ENCODE measurements around the gene MINDY4B. TPM values are rescaled to one million over a fixed set of nuclear protein-coding genes. Genes with fewer than 3 reads are reported as not detected.

The MINDY4B gene
- total RNA-seq, 1 donor from 2014 or later, result not detected

DNA sequence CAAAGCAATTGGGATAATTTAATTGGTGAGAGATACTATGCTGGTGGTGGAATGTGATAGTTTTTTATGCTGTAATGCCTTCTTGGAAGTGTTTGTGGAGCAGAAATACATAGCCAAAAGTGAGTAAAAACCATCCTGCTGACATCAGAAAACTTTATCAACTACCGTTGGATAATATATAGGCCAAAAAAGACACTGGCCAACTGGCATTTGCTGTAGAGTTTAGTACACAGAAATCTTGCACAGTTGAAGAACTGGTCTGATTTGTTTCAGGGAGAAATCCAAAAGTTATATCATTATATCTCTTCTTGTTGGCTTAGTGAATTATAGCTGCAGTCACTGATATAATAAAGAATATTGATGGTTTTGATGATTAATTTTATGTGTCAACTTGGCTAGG is 507 bp upstream of the MINDY4B start:
- DNase-seq (no peak), ATAC-seq (ENCODE audit: poor library complexity) (no peak)
- intact Hi-C loops (cut with DNase I), result no loop called here

DNA sequence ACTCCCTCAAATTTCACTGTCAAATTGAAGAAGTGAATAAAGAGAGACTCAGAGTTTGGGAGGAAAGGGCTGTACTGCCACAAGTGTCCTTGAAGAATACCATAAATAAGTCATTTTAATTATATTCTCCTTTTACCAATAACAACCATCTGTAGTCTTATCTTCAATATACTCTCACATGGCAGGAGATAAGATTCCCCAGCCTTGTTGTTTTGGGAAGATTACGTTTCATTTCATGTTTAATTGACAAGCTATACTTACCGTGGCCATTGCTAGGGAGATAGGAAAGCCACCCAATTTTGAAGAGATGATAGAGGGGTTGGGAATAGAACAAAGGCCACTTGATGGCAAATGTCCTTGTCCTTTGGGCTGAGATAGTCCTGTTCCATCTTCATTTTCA is 2.3 kb downstream of the MINDY4B start:
- intact Hi-C loops (cut with DNase I), result no loop called here
- no peak for DNase-seq
- no peak for ATAC-seq (ENCODE audit: poor library complexity)

DNA sequence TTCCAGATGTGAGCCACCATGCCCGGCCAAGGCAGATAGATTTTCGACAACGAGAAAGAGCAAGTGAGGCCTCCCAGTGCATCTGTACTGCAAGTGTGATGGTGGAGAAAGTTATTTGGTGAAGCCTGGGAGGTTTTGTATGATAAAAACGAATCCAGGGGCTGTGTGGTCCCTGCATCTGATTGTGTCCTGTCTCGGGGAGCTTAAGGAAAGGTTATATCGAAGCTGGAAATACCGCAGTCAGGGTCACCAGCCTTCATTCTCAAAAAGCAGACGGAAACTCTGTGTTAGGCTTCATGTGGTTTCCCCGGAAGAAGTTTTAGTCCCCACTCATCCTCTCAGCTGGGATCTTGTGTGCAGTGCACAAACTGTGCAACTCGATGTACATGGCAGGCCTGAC is 3.4 kb downstream of the MINDY4B start:
- no peak for DNase-seq
- intact Hi-C loops (cut with DNase I), result no loop called here
- ATAC-seq (ENCODE audit: poor library complexity), result no peak

DNA sequence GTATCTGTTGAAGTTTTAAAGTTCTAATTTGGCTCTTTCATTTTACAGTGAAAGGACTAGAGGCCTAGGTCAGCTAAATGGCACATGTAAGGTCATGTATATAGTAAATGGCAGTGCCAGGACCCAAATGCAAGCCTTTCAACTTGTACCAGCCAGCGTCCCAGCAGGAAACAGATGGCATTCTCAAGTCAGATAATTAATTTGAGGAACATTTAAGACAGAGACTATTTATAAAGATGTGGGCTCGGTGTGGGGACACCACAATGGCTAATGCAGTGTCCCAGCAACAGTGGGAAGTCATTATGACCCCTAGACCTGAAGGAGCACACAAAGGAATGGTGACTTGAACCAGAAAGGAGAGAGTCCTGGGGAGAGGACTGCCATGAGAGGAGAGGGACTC is 6.1 kb downstream of the MINDY4B start:
- DNase-seq, result no peak
- no peak for ATAC-seq (ENCODE audit: poor library complexity)
- intact Hi-C loops (cut with DNase I), result no loop called here

DNA sequence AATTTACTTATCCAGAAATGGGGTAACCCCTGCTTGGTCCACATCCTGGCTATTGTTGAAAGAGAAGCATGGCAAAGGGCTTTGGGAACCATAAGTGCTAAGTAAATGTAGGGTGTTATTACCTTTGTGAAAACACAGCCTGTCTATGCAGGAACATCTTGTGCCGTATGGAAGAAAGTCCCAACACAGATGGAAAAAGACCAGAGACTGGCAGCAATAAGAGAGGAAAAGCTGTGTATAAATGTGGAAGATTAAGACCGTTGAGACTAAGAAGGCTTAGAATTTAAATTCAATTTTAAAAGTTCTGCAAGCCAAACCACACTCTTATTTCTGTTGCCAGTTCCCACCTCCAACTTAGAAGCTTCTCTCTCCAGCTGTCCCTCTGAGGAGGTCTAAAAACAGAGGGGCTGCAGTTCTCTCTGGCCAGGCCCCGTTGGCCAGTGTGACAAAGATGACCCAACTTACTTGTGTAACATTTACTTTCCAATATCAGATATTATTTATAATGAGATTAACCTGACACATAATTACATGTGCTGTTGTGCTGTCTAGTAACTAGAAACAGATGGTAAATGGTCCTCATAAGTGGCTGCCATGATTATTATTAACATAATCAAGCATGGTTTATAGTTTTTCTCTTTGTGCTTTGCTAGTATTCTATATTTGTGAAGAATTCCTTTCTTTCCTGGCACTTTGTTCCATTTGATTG is 7.0 kb downstream of the MINDY4B start:
- intact Hi-C loops (cut with DNase I), result no loop called here
- ATAC-seq (ENCODE audit: poor library complexity) (no peak), DNase-seq (no peak)

DNA sequence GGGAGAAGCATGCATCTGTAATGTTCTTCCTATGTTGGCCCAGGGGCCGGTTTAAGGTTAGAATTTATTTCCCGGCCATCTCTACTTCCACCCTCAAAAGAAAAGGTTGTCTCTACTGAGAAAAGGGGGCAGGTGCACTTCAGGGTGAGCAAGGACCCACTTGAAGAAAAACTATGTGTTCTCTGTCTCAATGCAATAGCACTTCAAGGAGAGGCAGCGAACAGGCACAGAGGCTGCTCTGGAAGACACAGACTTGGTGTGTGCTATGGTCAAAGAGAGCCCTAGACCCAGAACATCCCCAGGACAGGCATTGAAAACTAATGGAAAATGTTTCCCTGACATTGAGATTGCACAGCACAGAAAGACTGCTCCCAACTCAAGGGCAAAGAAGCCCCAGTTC is 7.6 kb downstream of the MINDY4B start:
- no peak for ATAC-seq (ENCODE audit: poor library complexity)
- DNase-seq, result no peak
- intact Hi-C loops (cut with DNase I), result no loop called here

DNA sequence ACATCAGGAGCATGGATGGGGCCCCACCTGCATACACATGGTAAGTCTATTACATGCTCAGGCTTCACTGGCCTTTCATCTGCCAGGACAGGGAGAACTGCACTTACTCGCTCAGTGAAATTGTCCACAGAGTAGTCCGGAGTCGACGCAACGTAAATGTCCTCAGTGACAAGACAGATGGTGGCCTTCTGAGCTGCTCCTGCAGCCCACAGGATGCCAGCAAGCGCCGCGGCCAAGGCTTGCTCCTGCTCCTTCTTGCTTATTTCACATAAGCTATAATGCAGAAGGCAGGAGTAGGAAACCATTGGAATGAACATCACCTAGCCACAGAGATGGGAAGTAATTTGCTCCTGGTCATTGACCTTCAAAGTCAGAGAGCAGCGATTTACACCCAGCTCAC is 14.4 kb downstream of the MINDY4B start:
- ATAC-seq (ENCODE audit: poor library complexity) (no peak), DNase-seq (no peak)
- intact Hi-C loops (cut with DNase I), result no loop called here

DNA sequence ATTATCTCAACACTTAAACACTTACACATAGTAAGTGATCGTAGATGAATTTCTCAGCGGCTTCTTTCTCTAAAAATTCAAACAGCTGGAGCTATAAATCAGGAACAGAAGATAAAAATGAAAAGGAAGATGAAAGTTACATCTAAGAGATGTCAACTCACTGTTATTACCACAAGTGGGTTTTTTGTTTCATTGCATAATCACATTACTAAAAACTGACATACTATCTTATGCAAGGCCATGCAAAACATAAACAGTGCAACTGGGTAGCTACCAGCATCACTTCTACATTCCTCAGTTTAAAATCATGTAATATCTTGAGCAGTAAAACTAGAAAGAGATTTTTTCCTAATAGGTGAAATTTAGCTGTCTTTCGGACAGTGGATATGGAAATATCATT is 14.9 kb downstream of the MINDY4B start:
- no peak for ATAC-seq (ENCODE audit: poor library complexity)
- intact Hi-C loops (cut with DNase I), result no loop called here
- no peak for DNase-seq

DNA sequence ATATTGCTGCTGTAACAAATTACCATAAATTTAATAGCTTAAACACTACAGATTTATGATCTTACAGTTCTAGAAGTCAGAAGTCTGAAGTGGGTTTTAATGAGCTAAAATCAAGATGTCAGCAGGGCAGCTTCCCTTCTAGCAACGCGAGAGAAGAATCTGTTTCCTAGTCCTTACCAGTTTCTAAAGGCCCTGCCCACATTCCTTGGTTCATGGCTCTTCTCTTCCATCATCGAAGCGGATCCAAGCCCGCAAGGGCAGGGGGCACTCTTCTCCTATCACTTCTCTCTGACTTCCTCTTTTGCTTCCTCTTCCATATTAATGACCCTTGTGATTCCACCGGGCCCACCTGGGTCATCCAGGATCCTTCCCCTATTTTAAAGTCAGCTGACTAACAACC is 16.1 kb downstream of the MINDY4B start:
- intact Hi-C loops (cut with DNase I), result no loop called here
- no peak for ATAC-seq (ENCODE audit: poor library complexity)
- DNase-seq, result no peak

DNA sequence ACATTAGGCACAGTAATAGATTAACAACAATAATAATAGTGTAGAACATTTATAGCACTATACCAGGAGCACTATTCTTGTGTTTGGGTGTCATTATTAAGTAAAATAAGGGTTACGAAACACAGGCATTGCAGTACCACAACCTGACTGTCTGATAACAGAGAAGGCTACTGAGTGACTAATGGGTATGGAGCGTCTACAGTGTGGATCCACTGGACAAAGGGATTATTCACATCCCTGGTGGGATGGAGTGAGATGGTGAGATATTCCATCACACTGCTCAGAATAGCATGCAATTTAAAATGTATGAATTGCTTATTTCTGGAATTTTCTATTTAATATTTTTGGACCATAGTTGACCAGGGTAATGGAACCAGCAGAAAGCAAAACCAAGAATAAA is 18.2 kb downstream of the MINDY4B start:
- intact Hi-C loops (cut with DNase I), result no loop called here
- ATAC-seq (ENCODE audit: poor library complexity), result no peak

DNA sequence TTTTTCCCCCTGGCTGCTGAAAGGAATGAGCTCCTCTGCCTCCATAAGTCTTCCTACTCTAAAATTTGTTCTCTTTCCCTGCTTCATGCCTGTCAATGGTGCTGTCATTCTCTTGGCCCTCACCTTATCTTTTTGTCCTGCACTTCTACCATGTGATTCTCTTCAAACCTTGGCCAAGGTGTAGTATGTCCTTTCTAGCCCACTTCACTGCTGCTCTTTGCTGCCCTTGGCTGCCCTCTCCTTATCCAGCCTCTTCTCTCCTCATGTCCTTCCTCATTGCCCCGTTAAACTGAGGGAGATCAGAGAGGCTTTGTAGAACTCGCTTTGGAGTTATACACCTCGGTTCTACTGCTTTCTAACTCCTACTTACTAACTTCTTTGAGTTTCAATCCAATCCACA is 19.7 kb downstream of the MINDY4B start:
- ATAC-seq (ENCODE audit: poor library complexity), result peak; percentile 88

More for the DNA sequence above, 18.2 kb downstream of the MINDY4B start:
- DNase-seq, result no peak

DNA sequence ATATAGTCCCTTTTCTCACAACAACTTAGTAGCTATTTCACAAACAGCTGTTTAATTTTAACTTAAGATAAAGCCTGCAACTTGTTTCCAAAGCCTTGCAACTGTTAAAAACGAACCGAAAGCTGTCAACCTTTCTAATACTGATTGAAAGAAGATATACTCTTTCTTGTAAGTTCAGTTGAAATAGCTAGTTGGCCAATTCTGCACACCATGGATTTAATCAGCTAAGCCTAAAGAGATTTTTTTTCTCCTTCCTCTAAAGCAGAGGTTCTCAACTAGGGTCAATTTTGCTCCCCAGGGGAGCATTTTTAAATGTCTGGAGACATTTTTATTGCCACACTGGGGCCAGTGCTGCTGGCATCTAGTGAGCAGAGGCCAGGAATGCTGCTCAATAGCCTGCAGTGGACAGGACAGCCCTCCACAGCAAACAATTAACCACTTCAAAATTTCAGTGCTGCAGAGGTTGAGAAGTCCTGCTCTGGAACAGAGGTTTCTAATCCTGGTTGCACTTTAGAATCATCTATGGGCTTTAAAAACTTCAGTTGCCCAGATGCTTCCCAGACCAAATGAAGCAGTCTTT is 26.2 kb downstream of the MINDY4B start:
- intact Hi-C loops (cut with DNase I), result no loop called here
- ATAC-seq (ENCODE audit: poor library complexity) (no peak), DNase-seq (no peak)

More for the DNA sequence above, 19.7 kb downstream of the MINDY4B start:
- DNase-seq, result no peak
- intact Hi-C loops (cut with DNase I), result no loop called here

DNA sequence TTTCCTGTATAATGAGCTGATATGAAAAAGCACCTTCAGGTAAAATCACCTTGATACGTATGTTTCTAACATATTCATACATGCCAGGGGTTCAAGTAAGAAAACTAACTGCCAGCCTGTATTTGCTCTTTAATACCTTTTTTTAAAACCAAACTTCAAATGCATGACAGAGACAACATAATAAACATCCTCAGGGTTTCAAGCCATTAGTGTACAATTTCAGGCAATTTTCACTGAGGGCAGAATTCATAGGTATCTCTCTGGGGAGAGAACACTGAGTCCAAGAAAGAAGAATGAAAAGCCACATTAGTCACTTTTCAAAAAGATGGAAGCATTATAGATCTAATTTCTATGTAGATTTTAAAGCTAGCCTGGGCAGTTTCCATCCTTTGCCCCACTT is 26.9 kb downstream of the MINDY4B start:
- ATAC-seq (ENCODE audit: poor library complexity), result no peak
- DNase-seq, result no peak
- intact Hi-C loops (cut with DNase I), result no loop called here

DNA sequence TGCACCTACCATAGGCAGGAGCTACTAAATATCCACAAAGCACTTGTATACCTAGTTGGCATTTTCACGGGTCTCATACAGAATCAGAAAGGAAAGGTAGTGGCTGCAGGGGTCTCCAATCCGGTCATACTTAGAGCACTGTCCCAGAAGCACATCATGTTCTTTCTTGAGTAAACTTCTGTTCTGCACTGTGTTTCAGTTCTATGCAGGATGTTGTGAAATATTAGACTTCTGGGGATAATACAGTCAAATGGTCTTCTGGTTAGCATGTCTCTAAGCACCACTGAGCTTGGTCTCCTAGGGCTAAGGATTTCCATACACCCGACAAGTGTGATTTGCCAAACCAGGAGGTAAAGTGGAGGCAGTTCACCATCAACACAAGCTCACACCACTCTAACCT is 27.9 kb downstream of the MINDY4B start:
- no peak for DNase-seq
- no peak for ATAC-seq (ENCODE audit: poor library complexity)
- intact Hi-C loops (cut with DNase I), result no loop called here

DNA sequence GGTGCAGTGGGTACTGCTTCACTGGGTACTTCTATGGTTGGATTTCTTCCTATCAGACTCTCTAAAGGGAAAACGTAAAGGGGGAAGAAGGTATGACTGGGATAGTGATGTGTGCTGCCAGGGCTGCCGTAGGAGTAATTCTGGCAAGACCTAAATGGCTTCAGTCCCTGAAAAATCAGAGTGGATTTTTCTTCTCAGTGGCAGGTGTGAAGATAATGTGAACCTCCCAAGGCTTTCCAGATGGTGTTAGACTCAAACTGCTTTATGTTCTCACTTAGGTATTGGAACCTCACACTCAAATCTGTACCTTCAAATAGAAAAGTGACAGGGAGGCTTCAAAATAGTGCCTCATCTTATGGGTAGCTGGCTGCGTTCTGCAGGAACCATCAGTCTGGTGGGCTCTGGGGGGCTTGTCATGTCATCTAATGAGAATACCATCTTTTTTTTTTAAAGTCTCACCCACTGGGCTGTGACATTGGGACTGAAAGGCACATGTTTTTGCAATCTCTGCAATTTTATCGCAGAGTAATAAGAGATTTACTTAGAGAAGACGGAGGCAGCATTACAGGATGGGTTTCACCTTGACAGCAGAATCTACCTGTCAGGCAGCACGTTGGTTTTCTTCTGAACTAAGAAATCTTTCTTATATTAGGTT is 28.5 kb downstream of the MINDY4B start:
- intact Hi-C loops (cut with DNase I), result no loop called here
- peak; percentile 27 for ATAC-seq (ENCODE audit: poor library complexity)
- no peak for DNase-seq

DNA sequence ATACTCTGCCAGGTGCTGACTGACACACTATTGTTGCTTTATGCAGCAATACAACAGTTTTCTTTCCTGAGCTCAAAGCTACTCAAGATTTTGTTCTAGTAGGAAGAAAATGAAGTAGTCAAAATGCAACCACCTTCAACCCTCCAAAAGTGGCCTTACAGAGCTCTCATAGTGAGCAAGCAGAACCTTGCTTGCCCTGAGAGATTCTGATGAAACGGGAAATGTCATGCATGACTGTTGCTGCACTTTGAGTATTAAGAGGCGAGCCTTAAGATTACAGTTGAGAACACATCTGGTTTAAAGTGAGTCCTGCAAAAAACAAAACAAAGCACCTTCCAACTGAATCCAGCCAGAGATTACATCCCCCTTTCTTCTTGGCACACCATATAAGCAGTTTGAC is 29.7 kb downstream of the MINDY4B start:
- peak; percentile 34 for ATAC-seq (ENCODE audit: poor library complexity)
- DNase-seq, result no peak
- intact Hi-C loops (cut with DNase I), result no loop called here

DNA sequence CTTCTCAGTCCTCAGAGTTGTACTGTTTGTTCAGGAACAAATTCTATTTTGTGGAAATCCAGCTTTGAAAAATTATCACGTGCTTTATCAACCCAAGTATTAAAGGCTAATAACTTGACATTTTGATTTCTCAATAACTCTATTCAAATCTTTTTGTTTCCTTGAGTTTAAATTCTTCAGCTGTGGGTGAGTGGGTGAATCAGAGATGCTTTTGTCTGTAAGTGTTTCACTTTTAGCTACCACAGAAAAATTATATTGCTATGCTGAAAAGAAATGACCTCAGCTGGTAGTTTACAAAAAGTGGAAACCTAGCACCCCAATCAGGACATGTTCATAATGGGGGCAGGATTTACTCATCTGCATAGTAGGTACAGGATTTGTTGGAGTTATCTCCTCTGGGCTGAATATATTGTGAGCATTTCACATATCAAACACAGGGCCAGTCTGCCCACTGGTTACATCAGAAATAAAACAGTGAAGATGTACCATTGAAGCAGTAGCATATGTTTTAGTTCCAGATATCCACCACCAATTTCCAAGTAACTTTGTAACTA is 30.5 kb downstream of the MINDY4B start:
- ATAC-seq (ENCODE audit: poor library complexity) (no peak), DNase-seq (no peak)
- intact Hi-C loops (cut with DNase I), result no loop called here

DNA sequence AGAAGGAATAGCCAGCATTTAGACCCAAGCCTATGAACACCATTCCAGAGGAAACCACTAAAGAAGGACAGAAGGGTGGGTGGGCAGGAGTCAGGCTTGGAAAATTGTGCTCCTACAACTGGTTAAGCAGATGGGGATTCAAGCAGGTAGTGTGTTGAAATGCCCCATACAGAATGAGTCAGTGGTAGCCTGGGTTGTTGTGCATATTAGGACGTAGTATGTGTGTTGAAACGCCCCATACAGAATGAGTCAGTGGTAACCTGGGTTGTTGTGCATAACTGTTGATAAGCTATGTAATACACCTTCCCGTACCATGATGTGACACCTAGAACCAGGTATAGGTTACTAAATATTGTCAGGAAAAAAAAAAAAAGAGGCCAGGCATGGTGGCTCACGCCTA is 34.0 kb downstream of the MINDY4B start:
- ATAC-seq (ENCODE audit: poor library complexity), result no peak
- intact Hi-C loops (cut with DNase I), result no loop called here
- DNase-seq, result no peak

DNA sequence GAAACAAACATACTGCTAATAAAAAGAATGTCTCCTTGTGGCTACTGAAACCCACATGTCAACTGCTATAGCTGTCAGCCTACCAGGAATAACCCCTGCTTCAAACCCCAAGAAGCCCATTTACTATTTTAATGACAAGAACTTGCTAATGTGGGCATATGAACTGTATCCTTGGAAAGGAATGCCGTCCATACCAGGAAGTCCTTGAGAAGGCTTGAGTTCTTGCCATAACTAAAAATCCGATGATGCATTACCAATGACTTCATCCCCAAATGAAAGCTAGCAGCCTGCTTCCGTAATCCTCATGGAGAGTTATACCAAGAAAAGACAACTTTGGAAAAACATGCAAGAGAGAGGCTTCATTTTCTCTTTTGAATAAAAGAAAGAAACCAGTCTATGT is 34.8 kb downstream of the MINDY4B start:
- no peak for DNase-seq
- no peak for ATAC-seq (ENCODE audit: poor library complexity)
- intact Hi-C loops (cut with DNase I), result no loop called here

DNA sequence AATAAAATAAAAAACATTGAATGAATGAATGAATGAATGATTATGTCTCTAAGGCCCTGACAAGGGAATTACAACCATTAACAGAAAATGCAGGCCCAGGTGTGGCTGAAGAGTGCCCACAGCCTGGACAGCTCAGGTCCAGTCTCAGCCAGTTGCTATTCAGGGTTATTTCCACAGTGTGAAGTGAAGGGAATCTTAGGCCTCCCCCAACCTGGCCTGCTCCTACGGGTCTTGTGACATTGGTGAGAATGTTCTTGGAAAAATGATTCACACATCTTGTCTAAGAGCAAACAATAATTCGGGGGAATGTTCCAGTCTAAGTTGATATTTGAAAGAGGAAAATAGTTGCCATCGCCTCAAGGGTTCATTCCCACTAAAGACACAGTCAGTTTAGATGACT is 37.0 kb downstream of the MINDY4B start:
- intact Hi-C loops (cut with DNase I), result loop anchor here (5.0 kb wide), 1 partner anchor 146 kb away; no protein-coding TSS in a partner anchor
- peak; percentile 45 for ATAC-seq (ENCODE audit: poor library complexity)
- DNase-seq, result no peak

All from Right ventricle myocardium superior (tissue), 1 donor.